HCT116 (cell line): Measurements from ENCODE around the gene VPS11. TPM values are rescaled to one million over a fixed set of nuclear protein-coding genes. Genes with fewer than 3 reads are reported as not detected.
A peak's percentile ranks its signal among the peaks of the same experiment; 100 is the strongest.

Source experiments
- ATAC-seq: fragments of 200-7000 bp; cut with Tn5 transposase; 2 replicates; pipeline ENCODE4 v1.9.1; 2020; ENCODE audit warnings: mild to moderate bottlenecking, moderate library complexity
- BruUV-seq: library from RNA; stranded (reverse); fragments of 400-500 nt; replicated peaks from 2 replicates; lab custom pipeline; 2021; lab: Mats Ljungman, UMichigan
- CTCF ChIA-PET: fragments of 300-600 bp; sonication (Branson Sonifier 250); formaldehyde crosslinking; loops from one replicate; lab custom pipeline; 2021; ENCODE audit warnings: antibody characterized with exemption; lab: Charles Lee
- POLR2A ChIA-PET: fragments of 300-600, 350-600 bp; sonication (Branson Sonifier 250); formaldehyde crosslinking; loops from one replicate; lab custom pipeline; 2021; ENCODE audit warnings: antibody characterized with exemption; lab: Charles Lee
- RAD21 ChIA-PET, 2 experiments: fragments of 300-600 bp; sonication (Branson Sonifier 250); formaldehyde crosslinking; loops; one replicate each; lab custom pipeline; 2023; ENCODE audit warnings: low total read pairs in 2 of 2; ENCODE audit not compliant: uncharacterized antibody in 2 of 2, unreplicated experiment in 2 of 2, low non-redundant PET in 1 of 2; lab: Charles Lee
- DNase-seq: peaks from one replicate; pipeline ENCODE4 v3.0.0-alpha.2; 2010; ENCODE audit warnings: low read depth, low spot score
- H2AFZ ChIP-seq: fragments of 200-600 bp; shearing (Covaris generic), sonication (generic); 2 replicates; pipeline ENCODE4 v1.6.1; 2017; ENCODE audit warnings: low read depth, mixed run types, mixed read lengths, antibody characterized with exemption, low read length; ENCODE audit not compliant: poor library complexity, severe bottlenecking
- H3K27ac ChIP-seq: 2 replicates; pipeline ENCODE4 v1.5.1; 2012; ENCODE audit warnings: low read depth, low read length
- H3K27me3 ChIP-seq: fragments of 200-600 bp; sonication (generic); 2 replicates; pipeline ENCODE4 v1.6.1; 2016; ENCODE audit warnings: mixed run types, low read length, mixed read lengths; ENCODE audit not compliant: insufficient read depth
- H3K36me3 ChIP-seq, 2 experiments: fragments of 200-500 bp in 1 of 2; fragments of 200-600 bp in 1 of 2; sonication (Bioruptor generic) in 1 of 2; sonication (generic) in 1 of 2; 2 replicates each; pipeline versions ENCODE4 v1.5.1 to v1.6.1; 2014 to 2016; ENCODE audit warnings: low read length in 2 of 2, inconsistent platforms in 1 of 2, mixed read lengths in 1 of 2, mixed run types in 1 of 2; ENCODE audit not compliant: insufficient read depth in 2 of 2, control insufficient read depth in 1 of 2
- H3K4me1 ChIP-seq, 2 experiments: fragments of 200-600 bp in 1 of 2; sonication (generic) in 1 of 2; 2 replicates each; pipeline versions ENCODE4 v1.5.1 to v1.6.1; 2012 to 2017; ENCODE audit warnings: low read length in 2 of 2, inconsistent platforms in 1 of 2, mild to moderate bottlenecking in 1 of 2, mixed read lengths in 1 of 2, mixed run types in 1 of 2, moderate library complexity in 1 of 2; ENCODE audit not compliant: insufficient read depth in 2 of 2, control insufficient read depth in 1 of 2
- H3K4me2 ChIP-seq: fragments of 200-600 bp; sonication (generic); 2 replicates; pipeline ENCODE4 v1.6.1; 2017; ENCODE audit warnings: mixed run types, low read length, mixed read lengths
- H3K4me3 ChIP-seq, 2 experiments: fragments of 200-600 bp in 1 of 2; sonication (generic) in 1 of 2; replicated peaks in 1 of 2; 2 replicates each; pipeline ENCODE4 v1.5.1; 2011 to 2016; ENCODE audit warnings: low read length in 2 of 2, control low read depth in 1 of 2, low read depth in 1 of 2, mild to moderate bottlenecking in 1 of 2, mixed read lengths in 1 of 2, mixed run types in 1 of 2
- H3K79me2 ChIP-seq: fragments of 200-600 bp; sonication (generic); 2 replicates; pipeline ENCODE4 v1.6.1; 2017; ENCODE audit warnings: mild to moderate bottlenecking, mixed run types, low read length, moderate library complexity, mixed read lengths; ENCODE audit not compliant: insufficient read depth
- H3K9ac ChIP-seq: fragments of 200-600 bp; sonication (generic); 2 replicates; pipeline ENCODE4 v1.6.1; 2016; ENCODE audit warnings: low read length, mixed read lengths
- H3K9me2 ChIP-seq: fragments of 200-600 bp; sonication (generic), shearing (Covaris generic); 2 replicates; pipeline ENCODE4 v1.6.1; 2017; ENCODE audit warnings: mixed run types, mild to moderate bottlenecking, moderate library complexity; ENCODE audit not compliant: insufficient read depth
- H3K9me3 ChIP-seq, 2 experiments: fragments of 200-500 bp in 1 of 2; fragments of 200-600 bp in 1 of 2; sonication (Bioruptor generic) in 1 of 2; sonication (generic) in 1 of 2; 2 replicates each; pipeline ENCODE4 v1.6.1; 2014 to 2017; ENCODE audit warnings: low read length in 2 of 2, mixed read lengths in 2 of 2, inconsistent platforms in 1 of 2, low read depth in 1 of 2, mild to moderate bottlenecking in 1 of 2, mixed run types in 1 of 2, moderate library complexity in 1 of 2; ENCODE audit not compliant: control insufficient read depth in 1 of 2, insufficient read depth in 1 of 2
- H4K20me1 ChIP-seq: fragments of 200-600 bp; sonication (generic), shearing (Covaris generic); 2 replicates; pipeline ENCODE4 v1.6.1; 2017; ENCODE audit warnings: mixed run types, mild to moderate bottlenecking, moderate library complexity; ENCODE audit not compliant: insufficient read depth
- CTCF ChIP-seq, 3 experiments: fragments of 200-600 bp in 1 of 3; sonication (generic) in 1 of 3; IDR thresholded peaks in 2 of 3; conservative IDR thresholded peaks in 1 of 3; 2 replicates each; pipeline ENCODE4 v1.5.1; 2012 to 2017; ENCODE audit warnings: low read depth in 2 of 3, low read length in 2 of 3, antibody characterized with exemption in 1 of 3, borderline replicate concordance in 1 of 3, control low read depth in 1 of 3, mild to moderate bottlenecking in 1 of 3, mixed read lengths in 1 of 3, mixed run types in 1 of 3, moderate library complexity in 1 of 3; ENCODE audit not compliant: insufficient read depth in 1 of 3
- MAX ChIP-seq: IDR thresholded peaks from 2 replicates; pipeline ENCODE4 v1.6.1; 2012
- POLR2AphosphoS5 ChIP-seq: IDR thresholded peaks from 2 replicates; pipeline ENCODE4 v1.6.1; 2011; ENCODE audit warnings: mild to moderate bottlenecking, low read depth, low read length, moderate library complexity
- ZFX ChIP-seq: fragments of 450-650 bp; IDR thresholded peaks from 2 replicates; pipeline ENCODE4 v1.6.1; 2017
- intact Hi-C: fragments of 100-400 bp; cut with micrococcal nuclease; formaldehyde crosslinking; loops from 2 replicates; pipeline ENCODE4 v1.10.0; 2022
- total RNA-seq: library from RNA; stranded (reverse); gene quantifications from one replicate; pipeline ENCODE4 v1.2.1, GENCODE V29; 2021; ENCODE audit not compliant: unreplicated experiment

Gene VPS11
- total RNA-seq, 1 experiment from 2014 or later = 20.4 TPM

GRCh38 chr11:119100994-119101758 is 33.6 kb downstream of the VPS11 start:
- RAD21 ChIA-PET = interaction anchor here in 1 of 2 experiments (0.7 to 1.0 kb wide), 2 partner anchors 16 to 20 kb away, joined by 4 to 7 read pairs; partner anchors contain the start of gene HINFP

More at GRCh38 chr11:119100994-119101758, 33.6 kb downstream of the VPS11 start:
- Histone ChIP-seq H2AFZ (peak overlapping the region; percentile 87), H3K79me2 (peaks cover 32% of the 10 kb centered on the region), H3K9me2 (no peaks in the 10 kb centered on the region), H3K36me3 (peaks cover 10 to 25% of the 10 kb centered on the region in 2 experiments; a peak in 3 of 4 replicates), H3K9me3 (no peaks in the 10 kb centered on the region), H3K9ac (peak overlapping the region; percentile 81), H3K27ac (peak overlapping the region; percentile 96), H3K27me3 (no peaks in the 10 kb centered on the region), H3K4me1 (peaks cover 28 to 37% of the 10 kb centered on the region in 2 experiments), H3K4me2 (peak overlapping the region; percentile 89), H4K20me1 (no peaks in the 10 kb centered on the region), H3K4me3 (peak overlapping the region; percentile 58 to 78)
- BruUV-seq = TSS peak; percentile 51
- POLR2A ChIA-PET = interaction anchor here (0.8 to 1.9 kb wide), 9 partner anchors 11 to 95 kb away, joined by 3 to 20 read pairs (median 3); partner anchors contain the start of genes HINFP, HMBS, NLRX1 and VPS11
- DNase-seq (no peak), ATAC-seq (peak; percentile 60)
- CTCF ChIA-PET = interaction anchor here (0.6 to 1.8 kb wide), 8 partner anchors 10 to 273 kb away, joined by 3 to 6 read pairs (median 4); partner anchors contain the start of genes CBL and VPS11
- intact Hi-C loops = loop anchor here (2.0 to 10.0 kb wide), 6 partner anchors 68 to 371 kb away; partner anchors contain the start of genes NLRX1 and USP2
- TF ChIP-seq POLR2AphosphoS5 (peak; percentile 2; the same call in 1 of the 2 replicates), MAX (no peak), ZFX (peak; percentile 79), CTCF (IDR thresholded peaks at IDR 0.05 in 2 of 3, conservative IDR thresholded peaks at IDR 0.05 in 1 of 3; ENCODE audit: borderline replicate concordance in 1 of 3, insufficient read depth in 1 of 3, low read depth in 2 of 3, low read length in 2 of 3) (0 out of 6 replicates have a peak, but pooled peaks of 1 of the 3 experiments have one; percentile 15)
